ENCODE data around the gene TRAF1.
"Not testable (repeated sequence)": the region's sequence is repeated elsewhere in the genome, so short reads cannot be mapped to it uniquely, and the experiment has no call there.

TRAF1 gene, protein sequence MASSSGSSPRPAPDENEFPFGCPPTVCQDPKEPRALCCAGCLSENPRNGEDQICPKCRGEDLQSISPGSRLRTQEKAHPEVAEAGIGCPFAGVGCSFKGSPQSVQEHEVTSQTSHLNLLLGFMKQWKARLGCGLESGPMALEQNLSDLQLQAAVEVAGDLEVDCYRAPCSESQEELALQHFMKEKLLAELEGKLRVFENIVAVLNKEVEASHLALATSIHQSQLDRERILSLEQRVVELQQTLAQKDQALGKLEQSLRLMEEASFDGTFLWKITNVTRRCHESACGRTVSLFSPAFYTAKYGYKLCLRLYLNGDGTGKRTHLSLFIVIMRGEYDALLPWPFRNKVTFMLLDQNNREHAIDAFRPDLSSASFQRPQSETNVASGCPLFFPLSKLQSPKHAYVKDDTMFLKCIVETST

DNA sequence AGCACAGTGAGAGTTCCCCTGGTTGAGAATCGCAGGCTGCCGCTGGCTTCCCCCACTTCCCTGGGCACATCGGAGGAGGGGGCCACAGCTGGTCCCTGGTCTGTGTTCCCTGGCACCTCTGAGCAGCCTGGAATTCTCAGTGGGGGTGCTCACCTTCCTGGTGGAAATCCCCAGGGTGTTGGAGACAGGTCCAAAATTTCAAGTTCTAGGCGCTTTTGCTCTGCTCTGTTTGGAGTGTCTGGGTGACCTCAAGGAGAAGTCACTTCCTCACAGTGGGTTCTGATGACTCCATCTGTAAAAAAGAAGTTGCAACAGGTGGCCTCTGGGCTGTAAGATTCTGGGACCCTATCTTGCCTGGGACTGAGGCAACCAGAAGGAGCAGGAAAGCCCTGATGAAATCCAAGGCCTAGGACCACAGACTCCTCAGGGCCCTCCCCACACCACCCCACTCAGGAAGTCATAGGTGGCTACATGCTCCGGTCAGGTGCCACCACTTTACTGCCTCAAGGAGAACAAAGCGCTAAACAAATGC lies at the start of gene TRAF1:
Gene TRAF1, minus strand, starts transcription at position 400 of the 532 bp plus-strand sequence. CDS start 721 bp downstream, outside the sequence.
- DNase-seq (ENCODE audit: low read depth, low spot score), result no peak

DNA sequence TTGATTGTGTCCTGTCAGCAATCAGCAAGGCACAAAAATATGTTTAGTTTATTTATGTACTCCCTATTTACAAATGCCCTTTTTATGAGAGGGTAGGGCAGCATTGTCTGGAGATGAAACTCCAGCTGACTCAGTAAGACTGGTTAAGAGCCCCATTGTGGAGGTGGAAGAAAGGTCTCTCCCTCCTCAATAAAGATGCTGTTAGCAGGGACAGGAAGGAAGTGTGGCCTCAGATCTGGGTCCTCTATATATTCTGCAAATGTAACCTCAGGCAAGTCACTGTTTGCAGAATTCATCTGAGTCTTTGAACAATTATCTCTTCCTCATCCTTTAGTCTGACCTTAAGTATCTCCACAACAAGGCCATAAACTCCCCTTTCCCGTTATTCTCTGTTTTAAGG lies 48.3 kb upstream of the TRAF1 start:
- DNase-seq (ENCODE audit: low read depth, low spot score), result no peak

GRCh38 chr9:120974181-120974580 lies 47.6 kb upstream of the TRAF1 start:
- DNase-seq (ENCODE audit: low read depth, low spot score), result no peak

GRCh38 chr9:120971938-120972337 lies 45.3 kb upstream of the TRAF1 start:
- DNase-seq (ENCODE audit: low read depth, low spot score), result no peak

DNA sequence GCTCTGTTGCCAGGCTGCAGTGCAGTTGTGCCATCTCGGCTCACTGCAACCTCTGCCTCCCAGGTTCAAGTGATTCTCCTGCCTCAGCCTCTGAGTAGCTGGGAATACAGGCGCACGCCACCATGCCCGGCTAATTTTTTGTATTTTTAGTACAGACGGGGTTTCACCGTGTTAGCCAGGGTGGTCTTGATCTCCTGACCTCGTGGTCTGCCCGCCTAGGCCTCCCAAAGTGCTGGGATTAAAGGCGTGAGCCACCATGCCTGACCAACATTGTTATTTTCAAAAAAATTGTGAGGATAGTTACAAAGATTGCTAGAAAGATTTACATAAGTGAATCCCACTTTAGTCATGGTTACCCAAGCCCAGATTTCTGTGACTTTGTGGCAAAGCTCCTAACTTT lies 44.9 kb upstream of the TRAF1 start:
- not testable (repeated sequence) for DNase-seq (ENCODE audit: low read depth, low spot score)

- no peak for DNase-seq (ENCODE audit: low read depth, low spot score)
Observed at GRCh38 chr9:120970244-120970643, 43.6 kb upstream of the TRAF1 start.

- no peak for DNase-seq (ENCODE audit: low read depth, low spot score)
Observed at GRCh38 chr9:120966013-120966369, 39.4 kb upstream of the TRAF1 start.

DNA sequence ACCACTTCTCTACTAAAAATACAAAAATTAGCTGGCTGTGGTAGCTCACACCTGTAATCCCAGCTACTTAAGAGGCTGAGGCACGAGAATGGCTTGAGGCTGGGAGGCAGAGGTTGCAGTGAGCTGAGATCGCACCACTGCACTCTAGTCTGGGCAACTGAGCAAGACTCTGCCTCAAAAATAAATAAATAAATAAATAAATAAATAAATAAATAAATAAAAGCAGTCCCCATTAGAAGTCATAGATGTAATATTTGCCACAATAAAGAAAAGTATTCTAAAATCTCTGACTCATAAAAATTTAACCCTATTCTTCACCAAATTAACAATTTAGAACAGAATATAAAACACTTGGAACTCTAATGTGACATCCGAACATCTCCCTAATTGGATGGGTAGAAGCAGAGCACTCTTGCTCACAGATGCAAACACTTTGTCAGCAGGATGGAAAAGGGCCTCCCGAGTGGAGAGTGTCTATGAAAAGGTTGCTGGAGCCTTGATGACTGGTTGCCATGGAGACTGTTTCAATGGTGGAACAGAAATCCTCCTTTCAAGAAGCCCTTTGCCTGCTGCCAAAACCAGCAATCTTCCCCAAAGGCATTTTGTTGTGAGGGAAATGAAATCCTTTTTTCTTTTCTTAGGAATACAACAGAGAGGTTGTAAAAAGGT lies 38.9 kb upstream of the TRAF1 start:
- no peak for DNase-seq (ENCODE audit: low read depth, low spot score)

DNA sequence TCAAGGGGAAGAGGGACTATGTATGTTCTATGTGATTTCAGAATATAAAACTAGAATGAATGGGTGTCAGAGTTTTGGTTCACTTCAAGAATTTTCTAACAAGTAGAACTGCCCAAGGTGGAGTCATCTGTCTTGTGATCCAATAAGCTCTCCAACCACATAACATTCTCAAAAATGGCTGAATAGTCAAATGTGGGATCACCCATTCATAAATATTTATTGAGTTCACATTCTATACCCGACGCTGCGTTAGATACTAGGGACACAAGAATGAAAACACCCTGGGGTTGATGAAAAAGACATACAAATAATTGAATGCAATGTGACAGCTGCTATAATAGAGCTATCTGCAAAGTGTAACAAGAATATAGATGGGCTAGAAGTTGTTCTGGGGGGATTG lies 35.3 kb upstream of the TRAF1 start:
- DNase-seq (ENCODE audit: low read depth, low spot score), result no peak

DNA sequence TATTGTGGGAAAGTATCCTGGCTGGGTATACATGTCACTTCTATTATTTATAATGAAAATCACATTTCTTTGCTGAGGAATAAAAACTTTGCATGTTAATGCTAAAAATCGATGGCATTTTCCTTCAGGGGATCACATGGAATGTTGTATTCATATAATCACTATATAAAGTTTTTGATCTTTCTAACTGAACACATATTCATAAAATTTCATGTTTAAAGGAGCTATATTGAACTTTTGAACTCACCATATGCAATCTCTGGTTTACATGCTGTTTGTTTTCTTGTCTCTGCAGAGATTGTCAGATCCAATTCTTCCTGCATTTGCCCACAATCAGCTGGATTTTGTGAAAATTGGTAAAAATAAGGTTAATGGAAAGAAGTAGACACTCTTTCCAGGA lies 33.4 kb upstream of the TRAF1 start:
- no peak for DNase-seq (ENCODE audit: low read depth, low spot score)

- no peak for DNase-seq (ENCODE audit: low read depth, low spot score)
Observed at GRCh38 chr9:120956862-120957261, 30.3 kb upstream of the TRAF1 start.

- no peak for DNase-seq (ENCODE audit: low read depth, low spot score)
Observed at GRCh38 chr9:120951960-120952618, 25.5 kb upstream of the TRAF1 start.

GRCh38 chr9:120950421-120951388 lies 24.1 kb upstream of the TRAF1 start:
- DNase-seq (ENCODE audit: low read depth, low spot score), result no peak

DNA sequence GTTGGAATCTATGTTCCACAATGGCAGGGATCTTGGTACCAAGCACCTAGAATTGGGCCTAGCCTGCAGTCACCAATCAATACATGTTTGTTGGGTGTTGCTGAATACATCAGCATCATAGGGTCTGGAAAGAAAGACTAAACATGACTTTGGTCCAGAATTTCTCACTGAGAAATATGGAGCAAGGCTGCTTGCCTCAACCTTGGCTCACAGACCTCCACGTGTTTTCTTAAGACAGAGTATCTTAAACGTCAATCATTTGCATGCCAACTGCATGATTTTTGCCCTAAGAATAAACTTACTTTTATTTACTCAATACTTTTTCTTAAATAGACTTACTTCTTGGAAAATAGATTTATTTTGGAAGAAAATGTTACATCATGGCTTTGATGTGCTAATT lies 22.7 kb upstream of the TRAF1 start:
- DNase-seq (ENCODE audit: low read depth, low spot score), result no peak

GRCh38 chr9:120948824-120949223 lies 22.2 kb upstream of the TRAF1 start:
- no peak for DNase-seq (ENCODE audit: low read depth, low spot score)

DNA sequence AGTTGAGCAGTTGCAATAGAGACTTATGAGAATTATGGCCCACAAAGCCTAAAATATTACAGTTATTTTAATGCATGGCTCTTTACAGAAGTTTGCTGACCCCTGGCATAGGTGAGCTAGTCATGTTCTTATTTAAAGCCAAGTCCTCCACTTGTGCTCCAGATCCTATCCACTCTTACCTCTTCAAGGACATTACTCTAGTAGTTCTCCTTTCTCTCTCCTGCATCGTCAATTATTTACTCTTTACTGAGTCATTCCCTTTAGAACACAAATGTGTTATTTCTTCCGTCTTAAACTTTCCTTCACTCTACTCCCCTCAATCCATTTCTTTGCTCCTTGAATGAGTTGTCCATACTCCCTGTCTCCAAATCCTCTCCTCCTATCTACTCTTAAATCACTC lies 20.6 kb upstream of the TRAF1 start:
- DNase-seq (ENCODE audit: low read depth, low spot score), result no peak

- no peak for DNase-seq (ENCODE audit: low read depth, low spot score)
Observed at GRCh38 chr9:120946259-120946658, 19.7 kb upstream of the TRAF1 start.

- DNase-seq (ENCODE audit: low read depth, low spot score), result no peak
Observed at GRCh38 chr9:120944948-120945347, 18.4 kb upstream of the TRAF1 start.

- DNase-seq (ENCODE audit: low read depth, low spot score), result no peak
Observed at GRCh38 chr9:120944434-120944843, 17.8 kb upstream of the TRAF1 start.

DNA sequence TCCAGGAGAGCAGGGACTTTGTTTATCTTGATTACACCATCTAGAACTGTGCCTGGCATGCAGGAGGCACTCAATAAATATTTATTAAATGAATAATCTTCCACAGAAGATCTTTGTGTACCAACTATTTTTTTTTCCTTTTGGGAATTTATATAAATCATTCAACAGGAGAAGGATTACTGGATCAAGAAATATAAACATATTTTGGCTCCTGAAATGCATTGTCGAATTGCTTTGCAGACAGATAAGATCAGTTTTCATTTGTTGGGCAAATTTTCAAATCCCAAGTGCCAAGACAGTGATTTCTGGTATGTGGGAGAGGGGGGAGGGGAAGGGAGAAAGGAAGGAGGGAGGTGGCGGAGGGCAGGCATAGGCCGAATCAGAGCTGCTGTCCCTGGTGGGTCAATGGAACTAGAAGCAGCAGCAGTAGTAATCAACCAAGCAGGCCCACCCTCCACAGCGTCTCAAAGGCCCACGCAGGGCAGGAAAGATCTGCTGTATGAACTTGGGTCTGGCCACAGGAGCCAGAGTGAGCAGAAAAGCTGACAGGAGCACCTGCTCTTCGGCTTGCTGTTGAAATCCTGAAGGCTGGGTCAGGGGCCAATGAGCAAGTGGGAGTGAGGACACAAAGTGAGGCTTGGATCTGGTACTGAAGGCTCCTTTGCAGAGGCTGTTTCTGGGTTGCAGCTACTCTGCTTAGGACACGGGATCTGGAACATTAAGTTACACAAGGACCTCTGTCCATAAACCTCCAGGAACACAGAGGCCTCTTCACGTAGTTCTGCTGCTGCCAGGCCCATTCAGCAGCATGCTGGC lies 15.8 kb upstream of the TRAF1 start:
- no peak for DNase-seq (ENCODE audit: low read depth, low spot score)

Data from smooth muscle cell of the brain vasculature (primary cell).